Stimulated activated CD8-positive, alpha-beta memory T cell treated with anti-CD3 and anti-CD28 coated beads, Interleukin-4, amount 100 ng/mL, for 1 hour (primary cell): ENCODE measurements around the gene ZNF92.
"Not testable (repeated sequence)": the region's sequence is repeated elsewhere in the genome, so short reads cannot be mapped to it uniquely, and the experiment has no call there.

Experiments
- DNase-seq, 2 donors: peaks; one replicate each; pipeline ENCODE4 v3.0.0-alpha.2; 2020; ENCODE audit warnings: low read depth in 2 of 2, low spot score in 1 of 2

ZNF92 gene

GRCh38 chr7:65373608-65374351 lies at the start of gene ZNF92:
TSS of gene ZNF92 (plus strand) at chr7:65373855. CDS start at chr7:65373998, 143 bp downstream.
- DNase-seq, result peak; percentile 91 to 92

- no peak for DNase-seq
Observed at GRCh38 chr7:65325793-65326432, 47.7 kb upstream of the ZNF92 start.

GRCh38 chr7:65338346-65338745 lies 35.3 kb upstream of the ZNF92 start:
- DNase-seq, result no peak

GRCh38 chr7:65339257-65339656 lies 34.4 kb upstream of the ZNF92 start:
- no peak for DNase-seq

- no peak for DNase-seq
Observed at GRCh38 chr7:65342723-65343629, 30.7 kb upstream of the ZNF92 start.

- DNase-seq, result not testable (repeated sequence)
Observed at GRCh38 chr7:65344541-65344940, 29.1 kb upstream of the ZNF92 start.

GRCh38 chr7:65354263-65354662 lies 19.4 kb upstream of the ZNF92 start:
- no peak for DNase-seq

GRCh38 chr7:65369843-65370242 lies 3.8 kb upstream of the ZNF92 start:
- no peak for DNase-seq

- no peak for DNase-seq
Observed at GRCh38 chr7:65371468-65371867, 2.2 kb upstream of the ZNF92 start.

- no peak for DNase-seq
Observed at GRCh38 chr7:65379318-65379717, 5.7 kb downstream of the ZNF92 start.

- no peak for DNase-seq
Observed at GRCh38 chr7:65381742-65382141, 8.1 kb downstream of the ZNF92 start.

GRCh38 chr7:65382452-65382851 lies 8.8 kb downstream of the ZNF92 start:
- DNase-seq, result no peak

- no peak for DNase-seq
Observed at GRCh38 chr7:65387891-65388290, 14.2 kb downstream of the ZNF92 start.

- no peak for DNase-seq
Observed at GRCh38 chr7:65390588-65390987, 16.9 kb downstream of the ZNF92 start.

GRCh38 chr7:65397730-65398142 lies 24.1 kb downstream of the ZNF92 start:
- DNase-seq, result no peak

- DNase-seq, result not testable (repeated sequence)
Observed at GRCh38 chr7:65398671-65399070, 25.0 kb downstream of the ZNF92 start.

GRCh38 chr7:65399101-65399500 lies 25.4 kb downstream of the ZNF92 start:
- DNase-seq, result not testable (repeated sequence)

- DNase-seq, result no peak
Observed at GRCh38 chr7:65404020-65404419, 30.4 kb downstream of the ZNF92 start.

GRCh38 chr7:65406706-65407105 lies 33.1 kb downstream of the ZNF92 start:
- not testable (repeated sequence) for DNase-seq

GRCh38 chr7:65409363-65409762 lies 35.7 kb downstream of the ZNF92 start:
- DNase-seq, result no peak

GRCh38 chr7:65411249-65411648 lies 37.6 kb downstream of the ZNF92 start:
- DNase-seq, result no peak

- no peak for DNase-seq
Observed at GRCh38 chr7:65422670-65423069, 49.0 kb downstream of the ZNF92 start.
